G401 (cell line): ENCODE results near the gene PDSS2. TPM values are rescaled to one million over a fixed set of nuclear protein-coding genes. Genes with fewer than 3 reads are reported as not detected.
A peak's percentile ranks its signal among the peaks of the same experiment; 100 is the strongest.
"Not testable (repeated sequence)": the region's sequence is repeated elsewhere in the genome, so short reads cannot be mapped to it uniquely, and the experiment has no call there.

ENCODE experiments used
- DNase-seq: peaks from one replicate; pipeline ENCODE4 v3.0.0-alpha.2; 2015; ENCODE audit warnings: low spot score
- in situ Hi-C: cut with HindIII; loops from 2 replicates; pipeline ENCODE4 v1.10.0; 2016; ENCODE audit warnings: low sequenced_read_pairs, mixed read lengths
- total RNA-seq: library from RNA; depleted of rRNA; stranded (reverse); fragments of >200 nt; shearing (Covaris generic); gene quantifications from 2 replicates; pipeline ENCODE4 v1.2.3, GENCODE V29; 2014

Gene PDSS2
- total RNA-seq, 1 experiment from 2014 or later = 17.5 TPM

DNA sequence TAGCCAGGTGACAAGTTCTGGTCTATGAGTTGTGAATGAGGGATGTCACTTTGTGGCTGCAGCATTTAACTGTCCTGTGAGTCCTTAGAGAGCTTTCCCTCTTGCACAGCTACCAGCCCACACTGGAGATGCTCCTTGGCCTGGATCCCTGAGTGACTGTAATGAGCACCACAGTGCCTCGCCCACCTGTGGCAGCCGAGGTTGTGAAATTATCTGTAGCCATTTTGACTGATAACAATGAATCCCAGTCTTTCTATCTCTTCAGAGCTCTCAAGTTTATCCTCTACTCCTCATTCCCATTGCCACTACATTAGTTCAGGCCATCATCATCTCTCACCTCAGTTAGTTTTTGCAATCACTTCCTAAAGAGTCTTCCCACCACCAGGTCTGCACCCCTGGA is 302.7 kb downstream of the PDSS2 start:
- DNase-seq = no peak
- in situ Hi-C loops = no loop called here

GRCh38 chr6:107154801-107155160 is 304.6 kb downstream of the PDSS2 start:
- no peak for DNase-seq
- in situ Hi-C loops = no loop called here

DNA sequence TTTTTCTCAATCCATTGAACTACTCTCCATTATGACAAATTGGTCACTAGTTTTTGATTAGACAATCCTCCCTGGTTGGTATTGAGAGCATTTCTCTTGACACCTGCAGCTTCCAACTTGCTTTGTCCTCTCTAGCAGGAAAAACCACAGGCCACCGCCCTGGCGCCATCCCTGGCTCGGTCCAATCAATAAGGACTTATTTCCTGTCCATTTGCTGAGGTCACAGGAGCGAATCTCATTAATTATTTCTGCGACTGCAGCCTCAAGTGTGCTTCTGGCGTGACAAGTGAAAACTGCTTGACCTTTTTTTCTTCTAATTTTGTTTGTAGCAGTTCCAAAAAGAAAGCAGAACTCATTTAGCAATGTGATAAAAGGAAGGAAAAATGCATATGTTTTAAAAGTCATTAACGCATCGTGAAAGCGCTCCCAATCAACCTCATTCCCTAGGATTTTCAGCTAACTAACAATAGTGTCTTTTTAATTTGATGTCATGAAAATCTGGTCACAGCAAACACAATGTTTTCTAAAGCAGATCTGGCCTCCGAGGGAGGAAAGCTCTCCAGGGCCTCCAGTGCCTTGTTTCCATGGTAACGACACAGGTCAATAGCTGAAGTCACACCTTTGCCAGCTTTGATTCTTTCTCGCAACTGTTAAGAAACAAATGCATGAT is 305.1 kb downstream of the PDSS2 start:
- DNase-seq = peak; percentile 83
- in situ Hi-C loops = no loop called here

GRCh38 chr6:107152638-107153430 is 306.5 kb downstream of the PDSS2 start:
- in situ Hi-C loops = no loop called here
- no peak for DNase-seq

GRCh38 chr6:107144666-107145065 is 314.7 kb downstream of the PDSS2 start:
- no peak for DNase-seq
- in situ Hi-C loops = no loop called here

GRCh38 chr6:107144014-107144413 is 315.4 kb downstream of the PDSS2 start:
- no peak for DNase-seq
- in situ Hi-C loops = no loop called here

DNA sequence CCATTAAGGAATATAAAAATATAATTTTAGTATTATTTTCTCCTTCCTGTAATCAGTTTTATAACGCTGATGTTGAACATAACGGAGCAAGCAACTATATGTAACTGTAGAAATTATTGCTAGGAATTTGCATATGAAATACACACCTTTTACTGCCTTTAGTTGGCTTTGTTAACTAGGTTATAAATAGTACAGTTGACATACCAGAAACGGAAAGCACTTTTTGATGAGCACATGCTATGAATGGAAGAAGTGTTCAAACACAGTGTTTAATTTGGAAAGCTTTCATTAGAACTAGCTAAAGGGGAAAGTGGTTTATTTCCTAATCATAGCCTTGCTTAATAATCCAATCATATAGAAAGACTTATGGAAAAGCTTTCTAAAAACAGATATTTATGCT is 318.8 kb downstream of the PDSS2 start:
- no peak for DNase-seq
- in situ Hi-C loops = no loop called here

DNA sequence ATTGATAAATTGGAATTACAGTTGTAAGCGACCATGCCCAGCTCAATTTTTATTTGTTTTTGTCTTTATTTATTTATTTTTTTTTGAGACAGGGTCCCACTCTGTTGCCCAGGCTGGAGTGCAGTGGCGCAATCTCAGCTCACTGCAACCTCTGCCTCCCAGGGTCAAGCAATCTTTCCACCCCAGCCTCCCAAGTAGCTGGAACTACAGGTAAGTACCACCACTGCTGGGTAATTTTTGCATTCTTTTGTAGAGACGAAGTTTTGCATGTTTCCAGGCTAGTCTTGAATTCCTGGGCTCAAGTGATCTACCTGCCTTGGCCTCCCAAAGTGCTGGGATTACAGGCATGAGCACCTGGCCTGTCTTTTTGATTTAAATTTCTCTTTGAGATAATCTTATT is 323.0 kb downstream of the PDSS2 start:
- DNase-seq, in situ Hi-C loops: not testable (repeated sequence)

GRCh38 chr6:107135048-107135680 is 324.2 kb downstream of the PDSS2 start:
- in situ Hi-C loops, DNase-seq: not testable (repeated sequence)

- peak; percentile 25 for DNase-seq
- in situ Hi-C loops = no loop called here
Observed at GRCh38 chr6:107132330-107132954, 326.9 kb downstream of the PDSS2 start.

- DNase-seq = peak; percentile 96
- in situ Hi-C loops = no loop called here
Observed at GRCh38 chr6:107129370-107129925, 329.9 kb downstream of the PDSS2 start.

DNA sequence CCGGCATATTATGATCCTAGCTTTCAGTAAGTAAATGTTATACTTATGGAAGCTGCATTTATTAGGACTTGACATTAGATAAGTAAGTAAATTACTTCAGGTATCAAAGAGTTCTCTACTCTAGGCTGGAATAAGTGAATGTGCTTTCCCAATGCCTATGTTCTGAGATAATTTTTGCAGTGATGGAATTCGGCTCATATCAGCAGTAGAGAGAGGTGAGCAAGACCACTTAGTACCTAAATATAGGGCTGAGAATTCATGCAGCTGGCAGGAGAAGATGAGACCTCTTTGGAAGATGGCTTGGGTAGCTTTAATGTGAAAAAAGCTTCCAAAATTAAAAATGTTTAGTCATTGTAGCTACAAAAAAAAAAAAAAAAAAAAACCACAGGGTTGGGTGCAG is 330.8 kb downstream of the PDSS2 start:
- no peak for DNase-seq
- in situ Hi-C loops = no loop called here

- DNase-seq = no peak
- in situ Hi-C loops = no loop called here
Observed at GRCh38 chr6:107128175-107128574, 331.2 kb downstream of the PDSS2 start.

DNA sequence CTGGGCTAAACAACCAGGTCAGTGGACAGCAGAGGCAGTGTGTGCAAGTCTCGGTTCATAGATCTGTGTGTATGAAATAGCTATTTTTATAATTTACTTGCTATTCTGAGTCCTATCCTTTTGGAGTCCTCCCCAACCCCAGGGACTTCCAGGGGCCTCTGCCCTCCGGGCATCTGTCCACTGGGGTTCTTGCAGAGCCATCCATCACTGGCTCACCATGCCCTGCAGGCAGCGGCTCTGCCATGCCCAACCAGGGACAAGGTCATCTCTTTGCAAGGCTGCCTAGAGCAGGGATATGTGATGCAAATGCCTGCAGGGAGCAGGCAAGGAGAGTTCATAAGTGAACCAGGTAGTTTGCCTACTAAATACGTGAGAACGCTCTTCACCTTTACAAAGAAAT is 333.6 kb downstream of the PDSS2 start:
- in situ Hi-C loops = no loop called here
- no peak for DNase-seq

GRCh38 chr6:107124934-107125348 is 334.4 kb downstream of the PDSS2 start:
- DNase-seq = no peak
- in situ Hi-C loops = no loop called here

GRCh38 chr6:107123501-107123900 is 335.9 kb downstream of the PDSS2 start:
- no peak for DNase-seq
- in situ Hi-C loops = no loop called here

DNA sequence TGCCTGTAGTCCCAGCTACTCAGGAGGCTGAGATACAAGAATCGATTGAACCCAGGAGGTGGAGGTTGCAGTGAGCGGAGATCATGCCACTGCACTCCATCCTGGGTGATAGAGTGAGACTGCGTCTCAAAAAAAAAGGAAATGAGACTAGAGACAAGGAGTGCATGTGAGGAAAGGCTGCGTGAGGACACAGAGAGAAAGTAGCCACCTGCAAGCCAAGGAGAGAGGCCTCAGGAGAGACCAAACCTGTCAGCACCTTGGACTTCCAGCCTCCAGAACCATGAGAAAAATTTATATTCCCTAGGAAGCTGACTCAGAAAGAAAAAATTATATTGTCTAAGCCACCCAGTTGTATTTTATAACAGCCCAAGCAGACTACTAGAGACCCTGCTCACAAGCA is 336.6 kb downstream of the PDSS2 start:
- in situ Hi-C loops = no loop called here
- DNase-seq = no peak

- in situ Hi-C loops = no loop called here
- no peak for DNase-seq
Observed at GRCh38 chr6:107121964-107122495, 337.3 kb downstream of the PDSS2 start.

DNA sequence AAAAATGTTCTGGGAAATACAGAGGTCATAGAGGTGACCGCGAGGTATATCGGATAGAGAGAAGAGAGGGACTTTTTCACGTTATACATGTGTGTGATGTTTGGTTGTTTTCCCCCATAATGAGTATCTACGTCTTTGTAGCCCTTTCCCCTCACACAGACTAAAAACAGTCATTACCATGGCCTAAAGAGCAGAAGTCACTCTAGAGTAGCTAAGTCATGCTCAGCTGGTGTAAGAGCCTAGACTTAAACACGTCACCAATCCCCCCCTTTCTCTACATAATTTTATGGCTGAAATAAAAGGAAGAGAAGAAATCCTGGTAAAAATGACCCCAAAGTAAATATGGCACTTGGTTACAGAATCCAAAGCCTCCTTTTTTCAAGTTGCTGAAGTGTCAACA is 338.1 kb downstream of the PDSS2 start:
- no peak for DNase-seq
- in situ Hi-C loops = no loop called here
